Measurements from ENCODE around the gene LRRC74B.
"Not testable (repeated sequence)": the region's sequence is repeated elsewhere in the genome, so short reads cannot be mapped to it uniquely, and the experiment has no call there.

- TF ChIP-seq CTCF, POLR2A (IDR thresholded peaks at IDR 0.05): not testable (repeated sequence)
Observed at GRCh38 chr22:21096878-21097277, 51.1 kb downstream of the LRRC74B start.
